GM18873 (cell line): ENCODE measurements around the gene CYB5D1.

Experiments used
- ATAC-seq: cut with Tn5 transposase; IDR thresholded peaks from one replicate; pipeline ENCODE4 v1.9.1; 2021; ENCODE audit warnings: mild to moderate bottlenecking, moderate library complexity, moderate number of reproducible peaks; ENCODE audit not compliant: unreplicated experiment, low FRiP score

The CYB5D1 gene

DNA sequence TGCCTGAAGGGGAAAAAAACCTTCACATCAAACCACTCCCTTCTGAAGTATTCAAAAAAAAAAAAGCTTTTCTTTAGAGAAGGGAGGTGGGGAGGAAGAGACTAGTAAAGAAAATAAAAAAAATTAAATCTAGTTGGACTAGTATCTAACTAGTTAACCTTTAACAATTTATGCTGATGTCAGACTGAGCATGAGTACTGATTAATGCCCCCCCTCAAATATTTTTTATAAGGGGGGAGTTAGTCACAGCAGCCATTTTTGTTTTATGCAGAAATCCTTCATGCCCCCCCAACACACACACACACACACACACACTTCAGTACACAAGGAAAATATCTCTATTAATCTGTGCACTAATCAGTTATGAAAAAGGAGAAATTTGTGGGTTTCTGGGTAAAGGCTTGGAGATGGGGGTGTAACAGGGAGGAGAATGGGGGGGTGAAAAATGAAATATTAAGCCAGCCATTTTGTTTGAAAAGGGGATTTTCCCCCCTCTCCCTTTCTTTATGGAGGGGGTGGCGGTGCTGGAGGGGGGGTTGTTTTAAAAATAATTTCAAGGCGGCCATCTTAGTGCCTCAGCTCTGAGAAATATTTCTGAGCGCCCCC lies 26.1 kb downstream of the CYB5D1 start:
- ATAC-seq = no peak

- ATAC-seq = no peak
Measured at GRCh38 chr17:7884581-7885366, 27.0 kb downstream of the CYB5D1 start.

GRCh38 chr17:7885367-7886226 lies 27.8 kb downstream of the CYB5D1 start:
- no peak for ATAC-seq

DNA sequence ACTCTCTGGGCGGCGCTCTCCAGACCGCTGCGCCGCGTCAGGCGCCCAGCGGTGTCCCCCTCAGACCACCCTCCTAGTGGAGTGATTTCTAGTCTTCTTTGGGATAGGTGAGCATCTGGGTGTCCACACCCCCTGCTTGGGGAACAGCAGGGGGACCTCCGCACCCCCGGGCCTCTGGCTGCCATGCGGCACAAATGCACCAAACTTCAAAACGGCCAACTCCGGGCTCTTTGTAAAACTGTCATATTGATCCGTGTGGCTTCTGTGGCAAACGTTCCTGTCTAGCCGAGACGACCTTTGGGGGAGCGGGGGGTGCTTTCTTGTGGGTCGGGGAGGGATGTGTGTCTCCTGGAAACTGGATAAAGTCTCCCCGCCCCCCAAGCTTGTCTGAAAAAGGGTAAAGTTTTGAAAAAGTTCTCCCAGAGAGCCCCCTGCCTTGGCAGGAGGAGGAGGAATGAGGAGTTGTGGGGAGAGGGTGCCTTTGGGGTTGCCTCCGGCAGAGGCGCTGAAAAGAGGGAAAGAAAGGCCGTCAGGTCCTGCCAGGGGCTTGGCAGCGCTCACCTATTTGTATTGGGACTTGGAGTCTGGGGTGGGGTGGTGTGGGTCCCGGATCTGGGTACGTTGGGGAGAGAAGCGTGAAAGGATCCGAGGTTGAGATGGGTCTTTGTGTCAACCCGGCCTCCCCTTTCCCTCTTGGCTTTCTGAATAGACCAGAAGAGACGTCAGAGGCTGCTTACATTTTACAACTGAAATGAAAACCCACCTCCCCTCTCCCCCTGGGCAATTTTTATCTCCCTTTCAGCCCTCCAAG lies 28.6 kb downstream of the CYB5D1 start:
- ATAC-seq = no peak

- no peak for ATAC-seq
Measured at GRCh38 chr17:7887038-7887481, 29.3 kb downstream of the CYB5D1 start.

GRCh38 chr17:7887482-7888183 lies 29.8 kb downstream of the CYB5D1 start:
- ATAC-seq = no peak

DNA sequence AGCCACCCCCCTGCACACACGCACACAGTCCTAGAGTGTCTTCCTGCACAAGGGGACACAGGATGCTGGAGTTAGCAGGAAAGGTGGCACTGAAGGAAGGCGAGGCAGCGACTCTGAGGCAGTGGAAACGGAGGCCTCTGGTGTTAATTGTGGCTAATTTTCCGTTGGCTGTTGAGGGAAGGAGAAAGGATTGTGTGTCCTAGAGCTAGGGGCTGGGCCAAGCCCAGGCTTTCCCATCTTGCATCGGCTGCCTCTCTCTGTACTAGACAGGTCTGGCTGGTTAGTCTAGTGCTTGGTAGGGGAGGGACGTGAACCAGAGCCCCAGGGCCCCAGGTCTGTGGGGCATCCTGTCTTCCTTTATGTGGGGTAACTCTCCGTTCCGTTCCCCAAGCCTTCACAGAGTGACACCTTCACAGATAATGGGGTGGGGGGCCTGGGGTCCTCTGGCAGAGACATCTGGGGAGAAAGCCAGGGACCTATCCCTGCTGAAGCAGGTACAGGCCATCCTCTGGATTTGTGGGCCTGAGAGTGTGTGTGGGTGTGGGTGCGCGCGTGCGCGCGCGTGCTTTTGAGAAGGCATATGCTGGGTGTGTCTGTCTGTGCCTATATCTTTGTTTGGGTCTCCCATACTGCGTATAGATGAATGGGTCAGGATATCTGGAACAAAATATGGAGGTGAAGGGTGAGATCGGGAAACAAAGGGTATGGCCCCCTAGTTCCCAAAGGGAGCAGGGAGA lies 30.5 kb downstream of the CYB5D1 start, which contains the start of gene CHD3:
TSS of gene CHD3 (plus strand) at position 606 of the 737 bp plus-strand sequence. CDS start 212 bp downstream, outside the sequence.
- ATAC-seq = no peak

- ATAC-seq = no peak
Measured at GRCh38 chr17:7889166-7889955, 31.6 kb downstream of the CYB5D1 start.

- no peak for ATAC-seq
Measured at GRCh38 chr17:7893187-7893880, 35.5 kb downstream of the CYB5D1 start.

DNA sequence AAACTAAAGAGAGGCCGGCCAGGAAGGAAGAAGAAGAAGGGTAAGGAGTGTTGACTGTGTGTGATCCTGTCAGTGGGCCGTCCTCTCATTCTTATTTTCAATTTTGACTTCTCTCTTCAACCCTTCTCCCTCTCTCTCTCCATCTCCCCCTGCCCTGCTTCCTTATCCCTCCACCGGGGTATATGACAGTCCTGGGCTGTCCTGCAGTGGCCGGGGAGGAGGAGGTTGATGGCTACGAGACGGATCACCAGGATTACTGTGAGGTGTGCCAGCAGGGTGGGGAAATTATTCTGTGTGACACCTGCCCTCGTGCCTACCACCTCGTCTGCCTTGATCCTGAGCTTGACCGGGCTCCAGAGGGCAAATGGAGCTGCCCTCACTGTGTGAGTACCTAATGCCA lies 36.4 kb downstream of the CYB5D1 start:
- ATAC-seq = no peak

GRCh38 chr17:7894866-7895265 lies 37.1 kb downstream of the CYB5D1 start:
- ATAC-seq = no peak

- no peak for ATAC-seq
Measured at GRCh38 chr17:7897090-7897489, 39.3 kb downstream of the CYB5D1 start.

GRCh38 chr17:7897773-7898172 lies 40.0 kb downstream of the CYB5D1 start:
- ATAC-seq = no peak

- no peak for ATAC-seq
Measured at GRCh38 chr17:7903154-7904103, 45.6 kb downstream of the CYB5D1 start.

DNA sequence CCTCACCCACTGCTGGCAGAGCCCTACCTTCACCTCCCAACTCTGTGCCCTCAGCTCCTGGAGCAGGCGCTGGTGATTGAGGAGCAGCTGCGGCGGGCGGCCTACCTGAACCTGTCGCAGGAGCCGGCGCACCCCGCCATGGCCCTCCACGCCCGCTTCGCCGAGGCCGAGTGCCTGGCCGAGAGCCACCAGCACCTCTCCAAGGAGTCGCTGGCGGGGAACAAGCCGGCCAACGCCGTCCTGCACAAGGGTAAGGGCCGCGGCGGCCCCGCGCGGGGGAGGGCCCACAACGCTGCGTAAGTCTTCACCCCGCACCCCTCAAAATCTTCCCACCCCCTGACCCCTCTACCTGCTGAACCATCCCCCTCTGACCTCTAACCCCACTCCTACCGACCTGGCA lies 51.3 kb downstream of the CYB5D1 start:
- no peak for ATAC-seq

GRCh38 chr17:7910281-7910680 lies 52.5 kb downstream of the CYB5D1 start:
- no peak for ATAC-seq
